Measurements from ENCODE around the gene GTPBP10.

Gene GTPBP10

DNA sequence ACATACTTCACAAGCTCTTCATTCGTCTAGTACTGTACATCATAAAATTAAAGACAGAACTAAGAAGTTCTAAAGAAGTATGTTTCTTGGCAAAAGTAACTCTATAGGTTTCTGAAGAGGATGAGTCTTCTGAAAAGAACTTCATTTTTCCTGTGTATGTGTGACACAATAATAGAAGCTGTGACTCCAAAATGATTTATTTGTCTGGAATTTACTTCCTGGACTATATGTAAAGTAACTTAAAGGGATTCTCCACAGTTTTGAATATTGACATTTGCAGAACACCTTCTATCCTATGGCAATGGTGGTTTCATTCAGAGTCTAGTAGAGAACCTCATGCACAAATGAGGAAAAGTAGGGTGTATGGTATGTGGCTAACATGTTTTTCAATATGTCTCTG, 36.9 kb downstream of the GTPBP10 start:
- no peaks in the 10 kb centered on the region for H3K27me3 ChIP-seq (ENCODE audit: insufficient read depth, low read length, poor library complexity)
- H3K4me1 ChIP-seq (ENCODE audit: insufficient read depth, low read length) = no peaks in the 10 kb centered on the region
- ATAC-seq (ENCODE audit: insufficient read depth, low read depth) (no peak), DNase-seq (no peak)
- H2AFZ ChIP-seq (ENCODE audit: low read depth, low read length) = no peak overlapping the region
- no peak overlapping the region for H3K9ac ChIP-seq (ENCODE audit: low read depth, low read length)
- peaks cover 73% of the 10 kb centered on the region for H3K36me3 ChIP-seq (ENCODE audit: insufficient read depth, low read length)
- no peaks in the 10 kb centered on the region for H3K9me3 ChIP-seq (ENCODE audit: insufficient read depth, low read length, severe bottlenecking)
- no peak overlapping the region for H3K27ac ChIP-seq (ENCODE audit: low read length)
- H4K20me1 ChIP-seq (ENCODE audit: insufficient read depth, low read length) = no peaks in the 10 kb centered on the region
- H3K79me2 ChIP-seq (ENCODE audit: insufficient read depth, low read length) = no peaks in the 10 kb centered on the region
- TF ChIP-seq, protein P1, sequence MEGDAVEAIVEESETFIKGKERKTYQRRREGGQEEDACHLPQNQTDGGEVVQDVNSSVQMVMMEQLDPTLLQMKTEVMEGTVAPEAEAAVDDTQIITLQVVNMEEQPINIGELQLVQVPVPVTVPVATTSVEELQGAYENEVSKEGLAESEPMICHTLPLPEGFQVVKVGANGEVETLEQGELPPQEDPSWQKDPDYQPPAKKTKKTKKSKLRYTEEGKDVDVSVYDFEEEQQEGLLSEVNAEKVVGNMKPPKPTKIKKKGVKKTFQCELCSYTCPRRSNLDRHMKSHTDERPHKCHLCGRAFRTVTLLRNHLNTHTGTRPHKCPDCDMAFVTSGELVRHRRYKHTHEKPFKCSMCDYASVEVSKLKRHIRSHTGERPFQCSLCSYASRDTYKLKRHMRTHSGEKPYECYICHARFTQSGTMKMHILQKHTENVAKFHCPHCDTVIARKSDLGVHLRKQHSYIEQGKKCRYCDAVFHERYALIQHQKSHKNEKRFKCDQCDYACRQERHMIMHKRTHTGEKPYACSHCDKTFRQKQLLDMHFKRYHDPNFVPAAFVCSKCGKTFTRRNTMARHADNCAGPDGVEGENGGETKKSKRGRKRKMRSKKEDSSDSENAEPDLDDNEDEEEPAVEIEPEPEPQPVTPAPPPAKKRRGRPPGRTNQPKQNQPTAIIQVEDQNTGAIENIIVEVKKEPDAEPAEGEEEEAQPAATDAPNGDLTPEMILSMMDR (IDR thresholded peaks at IDR 0.05; ENCODE audit: borderline replicate concordance, extremely low read depth, low read length, poor library complexity, severe bottlenecking) = no peak
- no peak for TF ChIP-seq EZH2 (IDR thresholded peaks at IDR 0.05; ENCODE audit: borderline replicate concordance, low read depth, low read length, severe bottlenecking)
- no peak overlapping the region for H3K4me2 ChIP-seq (ENCODE audit: insufficient read depth, low read length)
- H3K4me3 ChIP-seq (ENCODE audit: low read depth in 1 of 2, low read length in 2 of 2) = no peak overlapping the region

DNA sequence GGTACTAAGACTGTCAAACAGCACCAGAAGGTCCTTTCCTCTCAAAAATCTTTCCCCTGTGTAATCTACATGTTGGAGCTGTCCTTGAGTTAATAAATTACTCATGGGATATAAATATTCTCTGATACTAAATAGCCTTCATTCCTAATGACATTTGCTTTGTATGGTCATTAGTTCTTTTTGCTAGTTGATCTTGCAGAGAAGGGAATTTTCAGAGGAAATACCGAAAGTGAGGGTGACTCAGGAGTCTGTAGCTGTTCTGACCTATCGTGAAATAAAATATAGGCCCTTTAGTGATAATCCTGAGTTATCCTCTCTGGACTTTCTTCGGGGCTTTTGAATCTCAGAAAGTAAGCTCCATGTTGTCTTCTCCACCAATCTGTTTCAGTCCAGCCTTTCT, 37.3 kb downstream of the GTPBP10 start:
- H3K4me3 ChIP-seq (ENCODE audit: low read depth in 1 of 2, low read length in 2 of 2) = no peak overlapping the region
- H2AFZ ChIP-seq (ENCODE audit: low read depth, low read length) = no peak overlapping the region
- no peaks in the 10 kb centered on the region for H3K27me3 ChIP-seq (ENCODE audit: insufficient read depth, low read length, poor library complexity)
- TF ChIP-seq, protein P1 (IDR thresholded peaks at IDR 0.05; ENCODE audit: borderline replicate concordance, extremely low read depth, low read length, poor library complexity, severe bottlenecking) = no peak
- no peak for TF ChIP-seq EZH2 (IDR thresholded peaks at IDR 0.05; ENCODE audit: borderline replicate concordance, low read depth, low read length, severe bottlenecking)
- no peaks in the 10 kb centered on the region for H3K9me3 ChIP-seq (ENCODE audit: insufficient read depth, low read length, severe bottlenecking)
- DNase-seq (no peak), ATAC-seq (ENCODE audit: insufficient read depth, low read depth) (no peak)
- peaks cover 69% of the 10 kb centered on the region for H3K36me3 ChIP-seq (ENCODE audit: insufficient read depth, low read length)
- H3K9ac ChIP-seq (ENCODE audit: low read depth, low read length) = no peak overlapping the region
- H4K20me1 ChIP-seq (ENCODE audit: insufficient read depth, low read length) = no peaks in the 10 kb centered on the region
- no peak overlapping the region for H3K27ac ChIP-seq (ENCODE audit: low read length)
- no peak overlapping the region for H3K4me2 ChIP-seq (ENCODE audit: insufficient read depth, low read length)
- H3K79me2 ChIP-seq (ENCODE audit: insufficient read depth, low read length) = no peaks in the 10 kb centered on the region
- H3K4me1 ChIP-seq (ENCODE audit: insufficient read depth, low read length) = no peaks in the 10 kb centered on the region

DNA sequence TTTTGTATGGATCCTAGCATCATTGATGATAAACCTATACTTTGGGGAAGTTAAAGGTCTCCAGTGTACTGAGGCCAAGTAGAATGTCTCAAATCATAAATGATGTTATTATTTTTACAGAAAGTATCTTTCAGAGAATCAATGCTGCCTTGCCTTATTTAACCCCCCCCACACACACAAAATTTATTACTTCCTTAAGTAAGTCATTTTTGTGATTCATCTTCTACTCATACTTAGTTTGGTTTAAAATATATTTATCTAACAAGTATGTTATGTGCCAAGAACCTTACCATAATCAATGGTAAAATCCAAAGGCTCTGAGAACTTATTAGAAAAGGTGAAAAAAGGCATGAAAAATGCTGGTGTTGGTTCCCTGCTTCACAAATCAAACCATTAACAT, 37.9 kb downstream of the GTPBP10 start:
- no peak overlapping the region for H3K4me2 ChIP-seq (ENCODE audit: insufficient read depth, low read length)
- no peak overlapping the region for H3K9ac ChIP-seq (ENCODE audit: low read depth, low read length)
- no peaks in the 10 kb centered on the region for H4K20me1 ChIP-seq (ENCODE audit: insufficient read depth, low read length)
- no peaks in the 10 kb centered on the region for H3K27me3 ChIP-seq (ENCODE audit: insufficient read depth, low read length, poor library complexity)
- no peaks in the 10 kb centered on the region for H3K9me3 ChIP-seq (ENCODE audit: insufficient read depth, low read length, severe bottlenecking)
- DNase-seq = no peak
- TF ChIP-seq EZH2 (IDR thresholded peaks at IDR 0.05; ENCODE audit: borderline replicate concordance, low read depth, low read length, severe bottlenecking) = no peak
- TF ChIP-seq, protein P1 (IDR thresholded peaks at IDR 0.05; ENCODE audit: borderline replicate concordance, extremely low read depth, low read length, poor library complexity, severe bottlenecking) = no peak
- H2AFZ ChIP-seq (ENCODE audit: low read depth, low read length) = no peak overlapping the region
- no peaks in the 10 kb centered on the region for H3K79me2 ChIP-seq (ENCODE audit: insufficient read depth, low read length)
- no peak for ATAC-seq (ENCODE audit: insufficient read depth, low read depth)
- H3K4me1 ChIP-seq (ENCODE audit: insufficient read depth, low read length) = no peaks in the 10 kb centered on the region
- no peak overlapping the region for H3K4me3 ChIP-seq (ENCODE audit: low read depth in 1 of 2, low read length in 2 of 2)
- peaks cover 63% of the 10 kb centered on the region for H3K36me3 ChIP-seq (ENCODE audit: insufficient read depth, low read length)
- H3K27ac ChIP-seq (ENCODE audit: low read length) = no peak overlapping the region
